ENCODE measurements around the gene PUM1. TPM values are rescaled to one million over a fixed set of nuclear protein-coding genes. Genes with fewer than 3 reads are reported as not detected.
"Not testable (repeated sequence)": the region's sequence is repeated elsewhere in the genome, so short reads cannot be mapped to it uniquely, and the experiment has no call there.

PUM1 gene
- total RNA-seq, 1 donor from 2014 or later: 185 TPM

GRCh38 chr1:30995990-30996612 lies 69.4 kb downstream of the PUM1 start:
- DNase-seq (ENCODE audit: low read depth): no peak

DNA sequence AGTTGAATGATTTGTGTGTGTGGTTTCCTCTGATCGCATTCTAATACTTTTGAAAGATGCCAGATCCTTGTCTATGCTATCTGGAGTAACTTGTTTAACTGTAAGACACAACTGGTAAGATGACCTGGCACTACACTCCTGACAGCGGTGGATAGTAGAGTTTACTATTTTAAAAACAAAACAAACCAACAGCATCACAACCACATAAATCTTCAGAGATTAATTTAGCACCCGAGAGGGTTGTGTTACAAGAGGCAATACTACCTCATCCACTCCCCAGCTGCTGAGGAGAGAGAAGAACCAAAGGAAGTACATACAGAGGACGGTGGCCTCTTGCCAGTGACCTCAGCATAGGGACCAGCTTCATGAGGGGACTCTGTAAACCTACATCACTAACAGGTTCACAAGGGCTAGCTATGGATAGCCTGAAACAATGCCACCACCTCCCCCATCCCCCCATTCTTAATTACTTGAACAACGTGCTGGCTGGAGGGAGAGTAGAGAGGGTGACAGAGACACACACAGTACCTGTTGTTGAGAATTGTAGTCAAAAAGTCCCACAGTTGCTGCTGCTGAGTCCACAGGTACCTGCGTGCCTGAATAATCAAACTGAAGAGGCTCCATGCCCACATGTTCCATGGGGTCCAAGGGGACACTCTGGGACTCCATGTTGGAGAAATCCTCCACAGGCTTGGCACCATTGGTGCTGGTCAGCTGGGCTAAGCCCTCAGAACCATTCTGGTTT lies 73.5 kb downstream of the PUM1 start:
- no peak for DNase-seq (ENCODE audit: low read depth)

- no peak for DNase-seq (ENCODE audit: low read depth)
Measured at GRCh38 chr1:30990591-30990990, 74.9 kb downstream of the PUM1 start.

GRCh38 chr1:30988045-30988444 lies 77.5 kb downstream of the PUM1 start:
- peak; percentile 38 for DNase-seq (ENCODE audit: low read depth)

- no peak for DNase-seq (ENCODE audit: low read depth)
Measured at GRCh38 chr1:30986755-30987154, 78.8 kb downstream of the PUM1 start.

DNA sequence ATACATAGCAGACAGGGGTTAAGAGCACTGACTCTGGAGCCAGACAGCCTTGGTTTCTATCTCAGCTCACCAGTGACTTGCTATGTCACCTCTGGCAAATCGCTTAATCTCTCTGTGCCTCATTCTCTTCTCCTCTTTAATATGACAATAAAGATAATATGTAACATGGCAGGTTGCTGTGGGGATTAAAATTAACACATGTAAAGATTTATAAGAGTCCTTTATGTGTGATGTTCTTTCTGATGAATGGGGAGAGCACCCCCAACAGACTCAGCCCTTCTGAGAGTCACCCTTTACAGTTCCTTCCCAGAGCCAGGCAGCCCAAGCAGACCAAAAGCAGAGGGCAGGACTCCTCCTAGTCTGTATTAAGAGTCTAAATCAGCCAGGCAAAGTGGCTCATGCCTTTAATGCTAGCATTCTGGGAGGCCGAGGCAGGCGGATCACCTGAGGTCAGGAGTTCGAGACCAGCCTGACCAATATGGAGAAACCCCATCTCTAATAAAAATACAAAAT lies 80.5 kb downstream of the PUM1 start:
- DNase-seq (ENCODE audit: low read depth): no peak

GRCh38 chr1:30984165-30984889 lies 81.2 kb downstream of the PUM1 start:
- no peak for DNase-seq (ENCODE audit: low read depth)

DNA sequence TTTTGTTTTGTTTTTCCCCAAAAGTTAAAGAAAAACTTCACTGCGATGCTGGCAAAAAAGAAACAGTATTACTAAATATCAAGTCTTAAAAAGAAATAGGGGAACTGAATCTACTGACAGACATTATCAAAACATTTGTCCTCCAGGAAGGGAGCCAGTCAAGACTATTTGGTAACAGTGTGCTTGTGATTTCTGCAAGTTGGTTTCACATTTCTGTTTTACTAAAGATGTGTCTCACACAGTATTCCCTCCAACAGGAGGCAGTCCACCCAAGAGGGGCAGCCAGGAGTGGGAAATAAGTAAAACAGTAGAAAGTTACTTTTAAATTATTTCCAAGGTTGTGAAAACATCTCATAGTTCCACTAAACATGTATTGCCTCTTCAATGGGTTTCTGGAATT lies 82.6 kb downstream of the PUM1 start:
- DNase-seq (ENCODE audit: low read depth): no peak

- DNase-seq (ENCODE audit: low read depth): no peak
Measured at GRCh38 chr1:30982431-30982830, 83.1 kb downstream of the PUM1 start.

DNA sequence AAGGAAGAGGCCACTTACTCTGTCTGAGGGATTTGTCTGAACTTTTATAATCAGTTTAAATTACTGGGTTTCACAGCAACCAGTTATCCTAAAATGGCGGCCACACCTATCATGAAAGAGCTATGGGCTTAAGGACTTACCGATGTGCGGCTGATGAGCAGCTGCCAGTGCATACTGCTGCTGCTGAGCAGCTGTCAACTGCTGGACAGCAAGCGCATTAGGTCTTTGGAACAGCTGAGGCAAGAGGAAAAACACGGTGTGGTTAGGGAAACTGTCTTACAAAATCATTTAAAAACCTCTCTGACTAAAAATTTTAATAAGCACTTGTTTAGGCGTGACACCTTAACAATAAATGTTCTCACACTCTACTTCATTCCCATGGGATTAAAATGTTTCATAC lies 84.3 kb downstream of the PUM1 start:
- DNase-seq (ENCODE audit: low read depth): no peak

- no peak for DNase-seq (ENCODE audit: low read depth)
Measured at GRCh38 chr1:30977511-30977910, 88.0 kb downstream of the PUM1 start.

DNA sequence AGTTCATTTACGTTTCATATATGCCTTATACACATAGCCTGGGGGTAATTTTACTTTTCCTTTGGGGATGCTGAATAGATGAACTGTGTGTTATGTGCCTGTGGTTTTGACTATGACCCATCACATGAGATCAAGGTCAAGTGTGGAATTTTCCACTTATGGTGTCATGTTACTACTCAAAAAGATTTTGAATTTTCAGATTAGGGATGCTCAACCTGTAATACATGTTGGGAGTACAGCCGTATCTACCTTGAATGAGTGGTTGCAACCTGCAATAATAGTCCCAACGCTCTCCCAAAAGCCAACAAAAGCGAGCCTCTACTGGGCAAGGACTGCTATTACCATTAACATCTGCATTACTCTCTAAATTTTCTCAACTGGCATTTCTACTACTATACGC lies 88.4 kb downstream of the PUM1 start:
- DNase-seq (ENCODE audit: low read depth): peak; percentile 29

DNA sequence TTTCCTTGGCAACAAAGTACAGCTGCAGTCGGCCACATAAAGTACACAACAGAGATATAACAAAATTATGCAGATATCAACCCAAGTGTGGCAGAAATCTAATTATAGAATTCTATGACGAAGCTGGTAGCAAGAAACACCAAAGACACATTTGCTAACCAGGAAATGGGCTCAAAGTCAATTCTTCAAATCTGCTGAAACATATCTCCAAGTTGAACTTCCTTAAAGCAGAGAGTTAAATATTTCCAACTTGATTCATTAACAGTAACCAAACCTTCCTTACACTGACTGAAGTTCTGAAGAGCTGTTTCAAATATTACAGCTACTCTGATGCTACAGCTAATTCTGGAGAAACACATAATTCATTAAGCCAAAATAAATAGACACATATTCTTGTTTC lies 89.4 kb downstream of the PUM1 start:
- peak; percentile 86 for DNase-seq (ENCODE audit: low read depth)

DNA sequence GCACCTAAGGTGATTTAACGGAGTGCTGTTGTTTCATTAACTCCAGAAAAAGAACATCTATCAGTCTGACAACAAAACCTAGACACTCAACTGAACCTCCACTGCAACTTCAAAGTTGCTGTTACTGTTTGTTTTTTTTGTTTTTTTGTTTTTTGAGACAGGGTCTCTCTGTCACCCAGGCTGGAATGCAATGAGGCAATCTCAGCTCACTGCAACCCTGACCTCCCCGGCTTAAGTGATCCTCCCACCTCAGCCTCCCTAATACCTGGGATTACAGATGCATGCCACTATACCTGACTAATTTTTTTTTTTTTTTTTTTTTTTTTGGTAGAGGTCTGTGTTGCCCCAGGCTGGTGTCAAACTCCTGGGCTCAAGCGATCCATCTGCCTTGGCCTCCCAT lies 90.3 kb downstream of the PUM1 start:
- DNase-seq (ENCODE audit: low read depth): no peak

- no peak for DNase-seq (ENCODE audit: low read depth)
Measured at GRCh38 chr1:30974536-30974935, 91.0 kb downstream of the PUM1 start.

GRCh38 chr1:30972349-30972748 lies 93.2 kb downstream of the PUM1 start:
- not testable (repeated sequence) for DNase-seq (ENCODE audit: low read depth)

GRCh38 chr1:30971496-30971895 lies 94.0 kb downstream of the PUM1 start:
- no peak for DNase-seq (ENCODE audit: low read depth)

- no peak for DNase-seq (ENCODE audit: low read depth)
Measured at GRCh38 chr1:30969903-30970302, 95.6 kb downstream of the PUM1 start.

GRCh38 chr1:30968220-30968971 lies 97.1 kb downstream of the PUM1 start:
- no peak for DNase-seq (ENCODE audit: low read depth)

DNA sequence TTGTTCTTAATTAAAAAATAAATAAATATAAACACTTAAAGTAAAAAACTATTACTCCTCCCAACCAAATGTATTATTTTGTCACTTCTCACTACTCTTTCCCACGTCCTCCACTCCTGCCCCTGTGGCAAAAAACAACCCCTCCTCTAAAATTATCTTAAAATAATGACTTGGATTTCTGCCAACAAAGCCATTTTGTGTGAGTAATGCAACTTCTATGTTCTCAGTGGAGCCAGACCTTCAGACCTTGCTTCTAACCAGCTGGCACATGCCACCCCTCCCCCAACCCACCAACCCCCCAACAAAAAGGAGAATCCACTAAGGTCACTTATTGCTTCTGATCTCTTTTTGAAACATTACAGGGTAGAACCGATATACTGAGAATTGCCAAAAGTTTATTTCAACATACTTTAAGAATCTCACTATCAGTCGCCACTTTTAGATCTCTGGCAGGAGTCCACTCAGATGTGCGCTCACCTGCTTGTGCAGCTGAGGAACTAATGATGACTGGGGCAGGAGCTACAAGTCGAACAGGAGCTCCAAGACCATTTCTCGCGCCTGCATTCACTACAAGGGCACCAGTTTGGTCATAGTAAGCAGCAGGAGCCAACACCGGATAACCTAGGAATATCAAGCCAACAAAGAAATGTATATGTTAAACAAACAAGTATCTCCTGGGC lies 98.7 kb downstream of the PUM1 start:
- peak; percentile 80 for DNase-seq (ENCODE audit: low read depth)

- no peak for DNase-seq (ENCODE audit: low read depth)
Measured at GRCh38 chr1:30965924-30966599, 99.5 kb downstream of the PUM1 start.
